Measurements from ENCODE around the gene FDXACB1. TPM values are rescaled to one million over a fixed set of nuclear protein-coding genes. Genes with fewer than 3 reads are reported as not detected.

Gene FDXACB1, protein sequence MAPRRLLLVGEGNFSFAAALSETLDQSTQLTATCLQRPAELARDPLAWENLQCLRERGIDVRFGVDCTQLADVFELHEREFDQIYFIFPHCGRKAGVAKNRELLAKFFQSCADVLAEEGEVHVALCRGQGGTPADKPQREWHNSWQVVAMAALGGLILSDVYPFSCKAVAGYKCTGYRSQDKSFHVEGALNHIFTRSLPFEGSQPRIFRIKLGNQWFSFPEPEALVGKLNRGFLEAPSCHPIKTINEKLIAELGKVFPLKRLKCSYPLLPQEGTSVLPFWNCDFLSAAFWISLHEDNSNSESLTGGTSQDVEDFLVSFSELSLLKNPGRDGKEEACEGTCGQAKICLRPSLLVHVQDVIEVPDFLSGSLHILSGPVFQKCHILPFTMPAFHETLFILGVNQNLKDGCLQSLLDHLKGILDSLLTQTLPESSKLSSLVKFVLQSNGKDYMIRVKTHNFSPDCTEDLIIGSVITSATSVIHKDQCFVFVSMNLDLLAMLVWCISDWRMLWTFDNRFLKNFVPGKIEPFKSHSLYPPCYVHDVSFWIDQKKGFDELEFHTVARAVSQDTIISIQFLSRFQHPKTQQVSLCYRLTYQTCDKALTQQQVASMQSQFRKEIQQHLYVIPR
- total RNA-seq: 1 to 10 TPM; 1.4 to 1.9 TPM
- 1 to 10 TPM in 1 of 2 donors, under 1 TPM in 1; 0.95 to 1.0 TPM for polyA plus RNA-seq
- long read RNA-seq, donor 1, transcript FDXACB1-201 (5 exons, 2,789 nt): major isoform, 5 of 9 reads
- long read RNA-seq, donor 1, partial matches to known transcripts: 0 of 9 reads
- long read RNA-seq, donor 1, other reads (novel, unspliced or antisense): 0 of 9 reads
- long read RNA-seq, donor 2, partial matches to known transcripts: 0 of 3 reads
- long read RNA-seq, donor 2, other reads (novel, unspliced or antisense): 0 of 3 reads

GRCh38 chr11:111878849-111879636 is at the start of gene FDXACB1, which contains the start of gene CFAP68:
FDXACB1 (minus strand) TSS chr11:111879165; CDS start chr11:111879132, 33 bp downstream.
CFAP68 (plus strand) TSS chr11:111879541; CDS start chr11:111879561, 20 bp downstream.
- no peaks in the 10 kb centered on the region for H3K9me3 ChIP-seq (ENCODE audit: control insufficient read depth, low read length)
- 0% methylated on average over 55 of the region's 55 CpGs for WGBS, 2 donors
- peak within 1 kb of the TSS; percentile 31 to 81 for H3K27ac ChIP-seq (ENCODE audit: low read depth in 1 of 2, low read length in 2 of 2)
- peak; percentile 98 for DNase-seq
- peak; percentile 99 for ATAC-seq (ENCODE audit: low FRiP score)
- H3K27me3 ChIP-seq (ENCODE audit: control insufficient read depth in 1 of 2, insufficient read depth in 2 of 2, low read length in 1 of 2): no peaks in the 10 kb centered on the region
- peak within 1 kb of the TSS; percentile 49 to 67 for H3K4me3 ChIP-seq (ENCODE audit: low read length in 2 of 2)
- peaks cover 0 to 5% of the 10 kb centered on the region in 2 donors for H3K4me1 ChIP-seq (ENCODE audit: control insufficient read depth in 1 of 2, insufficient read depth in 2 of 2, low read length in 2 of 2)
- intact Hi-C loops (cut with DNase I): loop anchor here (1.0 to 10.0 kb wide), 7 partner anchors 32 to 196 kb away; partner anchors contain the start of genes NKAPD1 (in 2 of the 2), PIH1D2 (in 2 of the 2), CRYAB (in 1 of the 2) and HSPB2 (in 1 of the 2)
- no peaks in the 10 kb centered on the region for H3K36me3 ChIP-seq (ENCODE audit: control insufficient read depth in 1 of 2, insufficient read depth in 2 of 2, low read length in 1 of 2)

DNA sequence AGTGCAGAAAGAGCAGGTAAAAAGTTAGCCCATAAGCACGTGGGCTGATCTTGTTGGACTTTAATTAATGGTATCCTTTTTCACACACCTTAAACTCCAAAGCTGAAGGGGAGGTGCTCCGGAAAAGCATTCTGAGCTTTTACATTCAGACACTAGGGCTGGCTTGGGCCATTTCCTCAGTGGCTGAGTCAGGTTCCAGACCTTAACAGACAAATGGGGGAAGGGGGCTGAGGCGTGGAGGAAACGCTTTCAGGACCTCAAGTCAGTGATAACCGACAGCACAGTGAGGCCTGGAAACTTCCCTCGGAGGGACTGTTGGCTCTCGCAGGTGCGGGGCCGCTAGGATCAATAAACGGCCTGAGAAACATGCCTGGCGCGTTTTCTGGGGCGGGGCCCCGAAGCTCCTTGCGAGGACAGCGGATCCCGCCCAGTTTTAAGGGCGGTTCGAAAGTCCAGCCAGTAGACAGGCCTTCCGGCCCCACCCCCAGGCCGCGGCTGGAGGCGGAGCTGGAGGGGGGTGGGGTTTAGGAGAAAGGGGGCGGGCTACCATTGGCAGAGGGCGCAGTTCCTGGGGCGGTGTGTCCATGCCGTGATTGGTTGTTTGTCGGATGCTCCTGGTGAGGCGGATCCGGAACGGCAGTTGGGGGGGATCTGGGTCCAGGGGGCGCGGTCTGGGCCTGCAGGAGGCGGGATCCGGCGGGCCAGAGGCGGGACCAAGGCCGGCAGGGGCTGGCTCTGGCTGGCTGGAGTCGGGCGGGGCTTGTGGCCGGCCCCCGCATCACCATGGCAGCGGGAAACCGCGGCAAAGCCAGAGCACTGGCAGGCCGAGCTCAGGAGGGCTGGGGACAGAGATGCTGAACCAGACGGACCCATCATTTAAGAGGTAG is 47.8 kb upstream of the FDXACB1 start:
- Histone ChIP-seq H3K36me3 (ENCODE audit: control insufficient read depth in 1 of 2, insufficient read depth in 2 of 2, low read length in 1 of 2) (no peaks in the 10 kb centered on the region), H3K9me3 (ENCODE audit: control insufficient read depth, low read length) (no peaks in the 10 kb centered on the region), H3K4me3 (ENCODE audit: low read length in 2 of 2) (no peak overlapping the region), H3K4me1 (ENCODE audit: control insufficient read depth in 1 of 2, insufficient read depth in 2 of 2, low read length in 2 of 2) (peaks cover 0 to 6% of the 10 kb centered on the region in 2 donors), H3K27me3 (ENCODE audit: control insufficient read depth in 1 of 2, insufficient read depth in 2 of 2, low read length in 1 of 2) (no peaks in the 10 kb centered on the region), H3K27ac (ENCODE audit: low read depth in 1 of 2, low read length in 2 of 2) (peak overlapping the region in 1 of 2 donors; percentile 95)
- ATAC-seq (ENCODE audit: low FRiP score) (peak; percentile 97), DNase-seq (peak; percentile 97 to 98)
- intact Hi-C loops (cut with DNase I): loop anchor here in 1 of 2 donors (1.0 kb wide), 2 partner anchors 15 to 47 kb away; partner anchors contain the start of genes CFAP68, CRYAB and FDXACB1
- WGBS, 2 donors: 0 to 1% methylated on average over 45 to 47 of the region's 47 CpGs

DNA sequence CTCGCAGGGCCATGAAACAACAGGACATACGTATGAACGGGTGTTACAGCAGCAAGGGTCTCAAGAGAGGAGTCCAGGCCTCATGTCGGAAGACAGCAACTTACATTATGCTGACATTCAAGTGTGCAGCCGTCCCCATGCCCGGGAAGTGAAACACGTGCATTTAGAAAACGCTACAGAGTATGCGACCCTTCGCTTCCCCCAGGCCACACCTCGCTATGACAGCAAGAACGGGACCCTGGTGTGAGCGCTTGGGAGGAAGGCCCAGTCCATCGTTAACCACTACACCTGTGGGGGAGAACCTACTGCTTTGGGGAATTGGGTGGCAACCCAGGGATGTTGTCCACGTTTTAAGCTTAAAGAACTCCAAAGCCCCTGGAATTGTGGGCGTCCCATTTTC is 47.0 kb upstream of the FDXACB1 start:
- ATAC-seq (ENCODE audit: low FRiP score): no peak

DNA sequence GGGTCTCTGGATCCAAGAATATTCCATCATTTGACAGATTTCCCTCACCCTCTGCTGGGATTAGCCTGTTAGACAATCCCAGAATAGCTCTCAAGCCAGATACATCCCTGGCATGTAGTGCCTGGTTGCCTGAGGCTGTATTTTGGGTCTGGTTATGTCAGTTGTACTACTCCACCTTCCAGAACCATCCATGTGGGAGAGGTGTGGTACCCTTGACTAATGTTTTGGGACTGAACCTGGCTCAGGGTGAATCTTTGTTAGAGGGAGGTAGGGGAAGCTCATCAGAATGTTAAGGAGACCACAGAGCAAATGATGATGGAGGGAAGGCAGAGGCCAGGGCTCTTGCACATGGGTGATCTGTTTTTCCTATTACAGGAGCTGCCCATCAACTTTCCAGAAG is 45.0 kb upstream of the FDXACB1 start:
- no peak for DNase-seq
- no peak overlapping the region for H3K4me3 ChIP-seq (ENCODE audit: low read length in 2 of 2)
- H3K27ac ChIP-seq (ENCODE audit: low read depth in 1 of 2, low read length in 2 of 2): peak overlapping the region; percentile 88 to 99
- H3K9me3 ChIP-seq (ENCODE audit: control insufficient read depth, low read length): no peaks in the 10 kb centered on the region
- ATAC-seq (ENCODE audit: low FRiP score): no peak
- intact Hi-C loops (cut with DNase I): no loop called here
- no peaks in the 10 kb centered on the region for H3K36me3 ChIP-seq (ENCODE audit: control insufficient read depth in 1 of 2, insufficient read depth in 2 of 2, low read length in 1 of 2)
- peaks cover 0 to 6% of the 10 kb centered on the region in 2 donors for H3K4me1 ChIP-seq (ENCODE audit: control insufficient read depth in 1 of 2, insufficient read depth in 2 of 2, low read length in 2 of 2)
- H3K27me3 ChIP-seq (ENCODE audit: control insufficient read depth in 1 of 2, insufficient read depth in 2 of 2, low read length in 1 of 2): no peaks in the 10 kb centered on the region

More for the DNA sequence above, 47.0 kb upstream of the FDXACB1 start:
- H3K27ac ChIP-seq (ENCODE audit: low read depth in 1 of 2, low read length in 2 of 2): peak overlapping the region in 1 of 2 donors; percentile 95
- H3K9me3 ChIP-seq (ENCODE audit: control insufficient read depth, low read length): no peaks in the 10 kb centered on the region
- intact Hi-C loops (cut with DNase I): no loop called here
- H3K4me3 ChIP-seq (ENCODE audit: low read length in 2 of 2): no peak overlapping the region
- no peak for DNase-seq
- no peaks in the 10 kb centered on the region for H3K27me3 ChIP-seq (ENCODE audit: control insufficient read depth in 1 of 2, insufficient read depth in 2 of 2, low read length in 1 of 2)
- WGBS, 2 donors: 90 to 92% methylated on average over 16 of the region's 16 CpGs
- peaks cover 0 to 6% of the 10 kb centered on the region in 2 donors for H3K4me1 ChIP-seq (ENCODE audit: control insufficient read depth in 1 of 2, insufficient read depth in 2 of 2, low read length in 2 of 2)
- no peaks in the 10 kb centered on the region for H3K36me3 ChIP-seq (ENCODE audit: control insufficient read depth in 1 of 2, insufficient read depth in 2 of 2, low read length in 1 of 2)

DNA sequence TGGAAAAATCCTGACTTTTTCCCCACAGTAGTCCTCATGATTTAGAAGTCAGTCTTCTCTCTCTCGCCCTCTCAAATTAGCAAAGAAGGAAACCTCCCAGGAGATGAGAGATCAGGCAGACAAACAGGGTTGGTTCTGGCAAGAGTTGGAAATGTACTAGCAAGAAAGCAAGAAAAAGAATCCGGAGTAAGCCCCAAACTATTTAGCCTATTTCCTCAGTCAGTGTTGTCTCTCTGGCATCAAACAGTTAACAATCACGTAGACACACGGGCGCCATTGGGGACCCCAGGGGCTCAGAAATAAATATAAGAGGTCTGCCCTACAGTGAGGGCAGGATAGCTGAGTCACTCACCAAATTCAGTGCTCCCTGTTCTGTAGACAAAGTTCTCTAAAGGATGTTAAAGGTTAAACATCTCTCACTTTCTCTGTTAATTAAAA is 44.4 kb upstream of the FDXACB1 start:
- Histone ChIP-seq H3K4me1 (ENCODE audit: control insufficient read depth in 1 of 2, insufficient read depth in 2 of 2, low read length in 2 of 2) (peaks cover 0 to 6% of the 10 kb centered on the region in 2 donors), H3K27ac (ENCODE audit: low read depth in 1 of 2, low read length in 2 of 2) (peak overlapping the region; percentile 88 to 99), H3K36me3 (ENCODE audit: control insufficient read depth in 1 of 2, insufficient read depth in 2 of 2, low read length in 1 of 2) (no peaks in the 10 kb centered on the region), H3K9me3 (ENCODE audit: control insufficient read depth, low read length) (no peaks in the 10 kb centered on the region), H3K27me3 (ENCODE audit: control insufficient read depth in 1 of 2, insufficient read depth in 2 of 2, low read length in 1 of 2) (no peaks in the 10 kb centered on the region), H3K4me3 (ENCODE audit: low read length in 2 of 2) (no peak overlapping the region)
- 5 to 7% methylated on average over 5 of the region's 5 CpGs for WGBS, 2 donors
- DNase-seq: peak in 1 of 2 donors; percentile 84
- intact Hi-C loops (cut with DNase I): no loop called here
- peak; percentile 37 for ATAC-seq (ENCODE audit: low FRiP score)

- H3K27ac ChIP-seq (ENCODE audit: low read depth in 1 of 2, low read length in 2 of 2): peak overlapping the region; percentile 88 to 99
- 2 to 4% methylated on average over 2 of the region's 2 CpGs for whole genome bisulfite sequencing, 2 donors
- no peaks in the 10 kb centered on the region for H3K9me3 ChIP-seq (ENCODE audit: control insufficient read depth, low read length)
- no peaks in the 10 kb centered on the region for H3K27me3 ChIP-seq (ENCODE audit: control insufficient read depth in 1 of 2, insufficient read depth in 2 of 2, low read length in 1 of 2)
- no peak overlapping the region for H3K4me3 ChIP-seq (ENCODE audit: low read length in 2 of 2)
- DNase-seq: no peak
- H3K36me3 ChIP-seq (ENCODE audit: control insufficient read depth in 1 of 2, insufficient read depth in 2 of 2, low read length in 1 of 2): no peaks in the 10 kb centered on the region
- peaks cover 0 to 6% of the 10 kb centered on the region in 2 donors for H3K4me1 ChIP-seq (ENCODE audit: control insufficient read depth in 1 of 2, insufficient read depth in 2 of 2, low read length in 2 of 2)
- intact Hi-C loops (cut with DNase I): no loop called here
- peak; percentile 61 for ATAC-seq (ENCODE audit: low FRiP score)
Observed at GRCh38 chr11:111922803-111923202, 43.8 kb upstream of the FDXACB1 start.

DNA sequence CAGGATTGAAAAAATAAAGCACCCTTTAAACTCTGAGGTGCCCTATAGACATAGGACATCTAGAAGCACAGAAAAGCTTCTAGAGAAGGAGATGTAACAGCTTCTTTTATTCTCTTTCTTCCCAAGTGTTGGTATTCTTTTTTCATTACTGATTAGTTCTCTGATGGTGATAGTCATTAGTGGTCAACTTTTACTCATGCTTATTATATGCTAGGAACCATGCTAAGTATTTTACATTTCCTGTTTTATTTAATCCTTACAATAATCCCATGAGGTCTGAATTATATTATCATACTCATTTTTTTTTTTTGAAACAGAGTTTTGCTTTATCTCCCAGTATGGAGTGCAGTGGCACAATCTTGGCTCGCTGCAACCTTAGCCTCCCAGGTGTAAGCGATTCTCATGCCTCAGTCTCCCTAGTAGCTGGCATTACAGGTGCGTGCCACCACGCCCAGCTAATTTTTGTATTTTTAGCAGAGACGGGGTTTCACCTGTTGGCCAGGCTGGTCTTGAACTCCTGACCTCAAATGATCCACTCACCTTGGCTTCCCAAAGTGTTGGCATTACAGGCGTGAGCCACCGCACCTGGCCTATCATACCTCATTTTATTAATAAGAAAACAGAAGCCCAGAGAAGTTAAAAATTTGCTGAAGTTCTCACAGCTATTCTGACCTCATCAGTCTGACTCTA is 42.7 kb upstream of the FDXACB1 start:
- intact Hi-C loops (cut with DNase I): no loop called here
- H3K27ac ChIP-seq (ENCODE audit: low read depth in 1 of 2, low read length in 2 of 2): peak overlapping the region in 1 of 2 donors; percentile 41
- ATAC-seq (ENCODE audit: low FRiP score) (no peak), DNase-seq (no peak)
- 86 to 90% methylated on average over 7 of the region's 7 CpGs for WGBS, 2 donors
- H3K4me1 ChIP-seq (ENCODE audit: control insufficient read depth in 1 of 2, insufficient read depth in 2 of 2, low read length in 2 of 2): peaks cover 0 to 6% of the 10 kb centered on the region in 2 donors
- H3K9me3 ChIP-seq (ENCODE audit: control insufficient read depth, low read length): no peaks in the 10 kb centered on the region
- no peaks in the 10 kb centered on the region for H3K36me3 ChIP-seq (ENCODE audit: control insufficient read depth in 1 of 2, insufficient read depth in 2 of 2, low read length in 1 of 2)
- no peaks in the 10 kb centered on the region for H3K27me3 ChIP-seq (ENCODE audit: control insufficient read depth in 1 of 2, insufficient read depth in 2 of 2, low read length in 1 of 2)
- no peak overlapping the region for H3K4me3 ChIP-seq (ENCODE audit: low read length in 2 of 2)

Measured in aorta (tissue), 5 donors.